ENCODE results near the gene EFNB1. TPM values are rescaled to one million over a fixed set of nuclear protein-coding genes. Genes with fewer than 3 reads are reported as not detected.

The EFNB1 gene
- total RNA-seq, 2 donors from 2014 or later, result 23.7 to 42.4 TPM

DNA sequence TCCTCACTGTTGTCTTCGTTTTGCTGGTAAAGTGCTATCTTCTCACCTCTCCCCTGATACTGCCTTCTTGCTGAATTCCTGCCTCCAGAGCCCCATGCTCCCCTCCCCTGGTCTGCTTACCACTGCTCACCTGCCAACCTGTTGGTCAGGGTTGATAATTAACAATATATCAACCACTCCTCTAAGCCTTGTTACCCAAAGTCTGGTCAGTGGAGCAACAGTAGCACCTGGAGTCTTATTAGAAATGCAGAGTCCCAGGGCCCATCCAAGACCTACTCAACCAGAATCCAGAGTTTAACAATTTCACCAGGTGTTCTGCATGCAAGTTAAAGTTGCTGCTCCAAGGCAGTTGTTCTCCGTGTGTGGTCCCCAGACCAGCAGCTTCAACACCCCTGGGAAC lies 55.0 kb downstream of the EFNB1 start:
- Histone ChIP-seq H3K36me3 (no peaks in the 10 kb centered on the region), H3K4me1 (no peaks in the 10 kb centered on the region), H3K4me3 (no peak overlapping the region), H3K9me3 (no peaks in the 10 kb centered on the region), H3K27me3 (no peaks in the 10 kb centered on the region), H3K27ac (no peak overlapping the region)
- no peak for DNase-seq (ENCODE audit: low spot score)
- TF ChIP-seq, protein P1, sequence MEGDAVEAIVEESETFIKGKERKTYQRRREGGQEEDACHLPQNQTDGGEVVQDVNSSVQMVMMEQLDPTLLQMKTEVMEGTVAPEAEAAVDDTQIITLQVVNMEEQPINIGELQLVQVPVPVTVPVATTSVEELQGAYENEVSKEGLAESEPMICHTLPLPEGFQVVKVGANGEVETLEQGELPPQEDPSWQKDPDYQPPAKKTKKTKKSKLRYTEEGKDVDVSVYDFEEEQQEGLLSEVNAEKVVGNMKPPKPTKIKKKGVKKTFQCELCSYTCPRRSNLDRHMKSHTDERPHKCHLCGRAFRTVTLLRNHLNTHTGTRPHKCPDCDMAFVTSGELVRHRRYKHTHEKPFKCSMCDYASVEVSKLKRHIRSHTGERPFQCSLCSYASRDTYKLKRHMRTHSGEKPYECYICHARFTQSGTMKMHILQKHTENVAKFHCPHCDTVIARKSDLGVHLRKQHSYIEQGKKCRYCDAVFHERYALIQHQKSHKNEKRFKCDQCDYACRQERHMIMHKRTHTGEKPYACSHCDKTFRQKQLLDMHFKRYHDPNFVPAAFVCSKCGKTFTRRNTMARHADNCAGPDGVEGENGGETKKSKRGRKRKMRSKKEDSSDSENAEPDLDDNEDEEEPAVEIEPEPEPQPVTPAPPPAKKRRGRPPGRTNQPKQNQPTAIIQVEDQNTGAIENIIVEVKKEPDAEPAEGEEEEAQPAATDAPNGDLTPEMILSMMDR (IDR thresholded peaks at IDR 0.05), result no peak

DNA sequence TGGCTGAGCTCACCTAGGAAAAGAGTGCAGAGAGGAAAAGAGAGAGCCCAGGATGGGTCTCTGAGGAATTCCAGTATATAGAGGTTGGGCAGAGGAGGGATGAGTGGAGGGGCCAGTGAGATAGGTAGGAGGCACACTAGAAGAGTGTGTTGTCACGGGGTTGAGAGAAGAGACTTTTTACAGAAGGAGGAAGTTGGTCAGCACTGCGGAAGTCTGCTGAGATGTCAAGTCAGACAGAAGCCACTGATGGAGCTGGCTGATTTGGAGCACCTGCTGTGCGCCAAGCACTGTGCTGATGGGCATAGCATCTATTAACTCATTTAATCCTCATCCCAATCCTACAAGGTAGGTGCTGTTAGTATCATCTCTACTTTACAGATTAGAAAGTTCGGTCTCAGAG lies 60.4 kb downstream of the EFNB1 start:
- TF ChIP-seq, protein P1 (IDR thresholded peaks at IDR 0.05), result no peak
- peaks cover 0 to 8% of the 10 kb centered on the region in 2 donors for H3K4me1 ChIP-seq
- H3K9me3 ChIP-seq, result no peaks in the 10 kb centered on the region
- no peak overlapping the region for H3K4me3 ChIP-seq
- no peaks in the 10 kb centered on the region for H3K36me3 ChIP-seq
- no peak for DNase-seq (ENCODE audit: low spot score)
- H3K27me3 ChIP-seq, result no peaks in the 10 kb centered on the region
- no peak overlapping the region for H3K27ac ChIP-seq

Other genes with a start within 250 kb of the EFNB1 start
- 10 to 100 TPM in 1 of 2 donors, 1 to 10 TPM in 1; 8.3 to 14.6 TPM for gene STARD8, start 181.4 kb upstream of the EFNB1 start, total RNA-seq